Neural progenitor cell (in vitro differentiated cells): ENCODE results near the gene NLGN2. TPM values are rescaled to one million over a fixed set of nuclear protein-coding genes. Genes with fewer than 3 reads are reported as not detected.

Experiments
- DNase-seq: peaks from one replicate; pipeline ENCODE4 v3.0.0-alpha.2; 2016; ENCODE audit warnings: low spot score
- H2AFZ ChIP-seq: fragments of 200-600 bp; sonication (generic); replicated peaks from 2 replicates; pipeline ENCODE4 v1.6.1; 2016; ENCODE audit warnings: antibody characterized with exemption
- H3F3A ChIP-seq: fragments of 200-600 bp; sonication (generic); 2 replicates; pipeline ENCODE4 v1.6.1; 2016; ENCODE audit warnings: antibody characterized with exemption, low read depth
- H3K27ac ChIP-seq: fragments of 200-600 bp; sonication (generic); 2 replicates; pipeline ENCODE4 v1.5.1; 2016; ENCODE audit warnings: mild to moderate bottlenecking
- H3K27me3 ChIP-seq: fragments of 200-600 bp; sonication (generic); 2 replicates; pipeline ENCODE4 v1.6.1; 2016; ENCODE audit warnings: mild to moderate bottlenecking, moderate library complexity
- H3K36me3 ChIP-seq: fragments of 200-600 bp; sonication (generic); 2 replicates; pipeline ENCODE4 v1.5.1; 2016
- H3K4me1 ChIP-seq: fragments of 200-600 bp; sonication (generic); 2 replicates; pipeline ENCODE4 v1.6.1; 2016; ENCODE audit warnings: mixed run types
- H3K4me2 ChIP-seq: fragments of 200-600 bp; sonication (generic); 2 replicates; pipeline ENCODE4 v1.6.1; 2016
- H3K4me3 ChIP-seq: fragments of 200-600 bp; sonication (generic); 2 replicates; pipeline ENCODE4 v1.5.1; 2016
- H3K79me2 ChIP-seq: fragments of 200-600 bp; sonication (generic); 2 replicates; pipeline ENCODE4 v1.6.1; 2016; ENCODE audit warnings: low read depth
- H3K9ac ChIP-seq: fragments of 200-600 bp; sonication (generic); 2 replicates; pipeline ENCODE4 v1.6.1; 2016
- H3K9me3 ChIP-seq: fragments of 200-600 bp; sonication (generic); 2 replicates; pipeline ENCODE4 v1.5.1; 2016; ENCODE audit warnings: low read depth
- H4K20me1 ChIP-seq: fragments of 200-600 bp; sonication (generic); 2 replicates; pipeline ENCODE4 v1.6.1; 2016; ENCODE audit warnings: low read depth
- H3K27ac Mint-ChIP-seq: 3 replicates; pipeline ENCODE4 v1.8.0; 2021; ENCODE audit warnings: mixed read lengths
- H3K27me3 Mint-ChIP-seq: 2 replicates; pipeline ENCODE4 v1.8.0; 2022; ENCODE audit warnings: low read depth, mild to moderate bottlenecking, inconsistent platforms, moderate library complexity, mixed read lengths; ENCODE audit not compliant: insufficient read depth
- H3K36me3 Mint-ChIP-seq: 3 replicates; pipeline ENCODE4 v1.8.0; 2021; ENCODE audit warnings: mixed read lengths
- H3K4me1 Mint-ChIP-seq: 3 replicates; pipeline ENCODE4 v1.8.0; 2021; ENCODE audit warnings: mixed read lengths
- H3K4me3 Mint-ChIP-seq: 3 replicates; pipeline ENCODE4 v1.8.0; 2021; ENCODE audit warnings: mild to moderate bottlenecking, moderate library complexity, mixed read lengths
- H3K9me3 Mint-ChIP-seq: 3 replicates; pipeline ENCODE4 v1.8.0; 2020; ENCODE audit warnings: mixed read lengths
- EZH2 ChIP-seq: fragments of 200-600 bp; sonication (generic); IDR thresholded peaks from 2 replicates; pipeline ENCODE4 v1.6.1; 2017; ENCODE audit warnings: antibody characterized with exemption, mild to moderate bottlenecking, moderate library complexity
- EZH2phosphoT487 ChIP-seq: fragments of 200-600 bp; sonication (generic); IDR thresholded peaks from 2 replicates; pipeline ENCODE4 v1.6.1; 2017; ENCODE audit warnings: antibody characterized with exemption
- total RNA-seq: library from RNA; depleted of rRNA; stranded (reverse); fragments of >200 nt; gene quantifications from 2 replicates; pipeline ENCODE4 v1.2.3, GENCODE V29; 2015; ENCODE audit warnings: low replicate concordance
- TF ChIP-seq, protein P1 (sequence below): fragments of 200-600 bp; sonication (generic); IDR thresholded peaks from 2 replicates; pipeline ENCODE4 v1.5.1; 2017; ENCODE audit warnings: antibody characterized with exemption, mild to moderate bottlenecking

The NLGN2 gene
- total RNA-seq, 1 donor from 2014 or later: 13.9 TPM

DNA sequence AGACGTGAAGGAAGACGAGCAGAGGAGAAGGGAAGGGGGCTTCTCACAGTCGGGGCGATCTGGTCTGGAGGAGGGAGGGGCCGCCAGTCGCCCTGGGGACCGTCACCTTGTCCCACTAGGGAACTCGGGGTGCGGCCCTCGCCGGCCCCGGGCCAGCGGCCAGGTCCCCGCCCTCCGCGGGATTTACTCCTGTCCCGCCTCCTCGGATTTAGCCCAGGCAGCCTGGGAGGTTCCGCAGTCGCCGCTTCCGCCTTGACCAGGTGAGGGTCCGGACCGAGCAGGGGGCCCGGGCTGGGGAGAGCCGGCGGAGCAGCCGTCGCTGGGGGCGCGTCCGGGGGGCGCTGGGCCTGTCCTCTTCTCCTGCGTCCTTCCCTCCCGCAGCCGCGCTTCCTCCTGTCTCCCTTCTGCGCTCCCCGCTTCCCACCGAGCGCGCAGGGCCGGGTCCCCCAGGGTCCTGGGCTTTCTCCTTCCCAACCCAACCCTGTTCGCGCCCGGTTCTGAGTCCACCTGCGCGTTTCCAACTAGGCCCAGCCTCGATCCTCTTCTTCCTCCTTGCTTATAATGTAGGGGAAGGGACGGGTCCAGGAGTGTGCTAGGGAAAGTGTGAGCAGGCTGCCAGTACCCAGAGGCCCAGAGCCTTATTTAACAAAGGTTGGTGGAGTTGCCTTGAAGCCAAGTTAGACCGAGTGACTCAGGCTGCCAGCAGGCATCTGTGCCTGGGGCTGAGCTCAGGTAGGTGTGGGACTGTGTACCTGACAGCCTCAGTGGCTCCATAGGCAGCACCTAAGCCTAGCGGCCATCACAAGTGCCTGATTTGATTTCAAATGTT lies 26.6 kb upstream of the NLGN2 start, which contains the start of gene TNK1:
Gene TNK1 (plus strand): TSS at position 235 of the 829 bp plus-strand sequence. CDS start 1,838 bp downstream, outside the sequence.
- Histone ChIP-seq H3F3A (peaks cover 18% of the 10 kb centered on the region), H3K79me2 (no peaks in the 10 kb centered on the region), H2AFZ (peak within 1 kb of the TSS; percentile 88), H3K36me3 (no peaks in the 10 kb centered on the region), H3K4me1 (peaks cover 8% of the 10 kb centered on the region), H3K4me2 (peak within 1 kb of the TSS; percentile 92), H4K20me1 (peaks cover 5% of the 10 kb centered on the region), H3K4me3 (peak within 1 kb of the TSS; percentile 61), H3K9me3 (peaks cover 5% of the 10 kb centered on the region), H3K27me3 (peaks cover 57% of the 10 kb centered on the region), H3K9ac (peak within 1 kb of the TSS; percentile 23), H3K27ac (no peak within 1 kb of the TSS)
- Mint-ChIP-seq H3K27me3 (peaks cover 51% of the 10 kb centered on the region), H3K4me1 (peaks cover 11% of the 10 kb centered on the region), H3K9me3 (peaks cover 14% of the 10 kb centered on the region), H3K36me3 (peaks cover 3% of the 10 kb centered on the region), H3K4me3 (peak within 1 kb of the TSS; percentile 71), H3K27ac (no peak within 1 kb of the TSS)
- TF ChIP-seq EZH2: peak; percentile 49
- no peak for TF ChIP-seq EZH2phosphoT487
- DNase-seq: peak; percentile 72

DNA sequence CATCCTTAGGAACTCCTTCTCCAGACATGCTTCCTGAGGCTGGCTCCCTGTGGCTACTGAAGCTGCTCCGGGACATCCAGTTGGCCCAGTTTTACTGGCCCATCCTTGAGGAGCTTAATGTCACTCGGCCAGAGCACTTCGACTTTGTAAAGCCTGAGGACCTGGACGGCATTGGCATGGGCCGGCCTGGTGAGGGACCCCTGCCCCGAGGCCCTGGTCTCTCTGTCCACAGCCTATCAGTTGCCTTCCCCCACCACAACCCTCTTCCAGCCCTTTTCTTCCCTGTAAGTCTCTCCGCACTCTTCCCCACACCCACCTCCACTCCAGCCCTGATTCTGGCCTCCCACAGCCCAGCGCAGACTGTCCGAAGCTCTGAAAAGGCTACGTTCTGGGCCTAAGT lies 24.7 kb upstream of the NLGN2 start:
- Mint-ChIP-seq H3K4me3 (peak overlapping the region; percentile 36), H3K36me3 (peaks cover 3% of the 10 kb centered on the region), H3K9me3 (peaks cover 14% of the 10 kb centered on the region), H3K27ac (no peak overlapping the region), H3K4me1 (peaks cover 11% of the 10 kb centered on the region), H3K27me3 (peaks cover 45% of the 10 kb centered on the region)
- DNase-seq: no peak
- Histone ChIP-seq H3F3A (peaks cover 18% of the 10 kb centered on the region), H3K27me3 (peaks cover 57% of the 10 kb centered on the region), H3K4me1 (peaks cover 8% of the 10 kb centered on the region), H3K4me3 (no peak overlapping the region), H3K9me3 (peaks cover 5% of the 10 kb centered on the region), H2AFZ (no peak overlapping the region), H3K9ac (no peak overlapping the region), H3K79me2 (no peaks in the 10 kb centered on the region), H4K20me1 (peaks cover 5% of the 10 kb centered on the region), H3K4me2 (no peak overlapping the region), H3K36me3 (no peaks in the 10 kb centered on the region), H3K27ac (no peak overlapping the region)
- TF ChIP-seq, protein P1, sequence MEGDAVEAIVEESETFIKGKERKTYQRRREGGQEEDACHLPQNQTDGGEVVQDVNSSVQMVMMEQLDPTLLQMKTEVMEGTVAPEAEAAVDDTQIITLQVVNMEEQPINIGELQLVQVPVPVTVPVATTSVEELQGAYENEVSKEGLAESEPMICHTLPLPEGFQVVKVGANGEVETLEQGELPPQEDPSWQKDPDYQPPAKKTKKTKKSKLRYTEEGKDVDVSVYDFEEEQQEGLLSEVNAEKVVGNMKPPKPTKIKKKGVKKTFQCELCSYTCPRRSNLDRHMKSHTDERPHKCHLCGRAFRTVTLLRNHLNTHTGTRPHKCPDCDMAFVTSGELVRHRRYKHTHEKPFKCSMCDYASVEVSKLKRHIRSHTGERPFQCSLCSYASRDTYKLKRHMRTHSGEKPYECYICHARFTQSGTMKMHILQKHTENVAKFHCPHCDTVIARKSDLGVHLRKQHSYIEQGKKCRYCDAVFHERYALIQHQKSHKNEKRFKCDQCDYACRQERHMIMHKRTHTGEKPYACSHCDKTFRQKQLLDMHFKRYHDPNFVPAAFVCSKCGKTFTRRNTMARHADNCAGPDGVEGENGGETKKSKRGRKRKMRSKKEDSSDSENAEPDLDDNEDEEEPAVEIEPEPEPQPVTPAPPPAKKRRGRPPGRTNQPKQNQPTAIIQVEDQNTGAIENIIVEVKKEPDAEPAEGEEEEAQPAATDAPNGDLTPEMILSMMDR: no peak
- no peak for TF ChIP-seq EZH2
- no peak for TF ChIP-seq EZH2phosphoT487

DNA sequence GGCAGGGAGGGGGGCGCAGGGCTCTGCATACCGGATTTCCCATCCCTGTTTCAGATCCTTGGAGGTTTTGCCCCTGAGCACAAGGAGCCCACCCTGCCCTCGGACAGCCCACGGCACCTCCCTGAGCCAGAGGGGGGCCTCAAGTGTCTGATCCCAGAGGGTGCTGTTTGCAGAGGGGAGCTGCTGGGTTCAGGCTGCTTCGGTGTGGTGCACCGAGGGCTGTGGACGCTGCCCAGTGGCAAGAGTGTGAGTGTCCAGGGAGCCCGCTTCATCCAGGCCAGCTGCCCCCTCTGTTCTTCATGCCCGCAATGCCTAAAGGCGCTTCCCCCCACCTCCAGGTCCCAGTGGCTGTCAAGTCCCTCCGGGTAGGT lies 24.3 kb upstream of the NLGN2 start:
- peaks cover 11% of the 10 kb centered on the region for H3K4me1 Mint-ChIP-seq
- peaks cover 43% of the 10 kb centered on the region for H3K27me3 Mint-ChIP-seq

More for the DNA sequence above, 24.3 kb upstream of the NLGN2 start:
- Histone ChIP-seq H3K9ac (no peak overlapping the region), H4K20me1 (peaks cover 5% of the 10 kb centered on the region), H2AFZ (no peak overlapping the region), H3K79me2 (no peaks in the 10 kb centered on the region), H3F3A (peaks cover 18% of the 10 kb centered on the region), H3K9me3 (peaks cover 5% of the 10 kb centered on the region), H3K4me3 (no peak overlapping the region), H3K4me2 (peak overlapping the region; percentile 85), H3K27me3 (peaks cover 57% of the 10 kb centered on the region), H3K36me3 (no peaks in the 10 kb centered on the region), H3K4me1 (peaks cover 8% of the 10 kb centered on the region), H3K27ac (no peak overlapping the region)
- Mint-ChIP-seq H3K9me3 (peaks cover 14% of the 10 kb centered on the region), H3K27ac (no peak overlapping the region), H3K4me3 (no peak overlapping the region), H3K36me3 (peaks cover 3% of the 10 kb centered on the region)
- TF ChIP-seq EZH2 (no peak), EZH2phosphoT487 (no peak)
- TF ChIP-seq, protein P1: no peak
- no peak for DNase-seq
